HepG2 (cell line): Measurements from ENCODE around the gene P3H2. TPM values are rescaled to one million over a fixed set of nuclear protein-coding genes. Genes with fewer than 3 reads are reported as not detected.

Experiments used
- ATAC-seq: fragments of 200-7000 bp; cut with Tn5 transposase; 3 replicates; pipeline ENCODE4 v1.9.1; 2020; ENCODE audit warnings: mild to moderate bottlenecking, moderate library complexity
- BruUV-seq: library from RNA; stranded (reverse); fragments of 400-500 nt; replicated peaks from 2 replicates; lab custom pipeline; 2021; lab: Mats Ljungman, UMichigan
- CTCF ChIA-PET: fragments of 300-600 bp; formaldehyde crosslinking; extraction: SDS; loops from one replicate; lab custom pipeline; 2021; ENCODE audit warnings: low total read pairs, inconsistent platforms, low intra/inter-chr PET ratio; lab: Yijun Ruan, JAX
- POLR2A ChIA-PET: fragments of 350-600 bp; sonication (Branson Sonifier 250); formaldehyde crosslinking; loops from one replicate; lab custom pipeline; 2020; ENCODE audit warnings: antibody characterized with exemption, inconsistent platforms; lab: Yijun Ruan, JAX
- DNase-seq: peaks from one replicate; pipeline ENCODE4 v3.0.0-alpha.2; 2015; ENCODE audit warnings: low spot score
- FAIRE-seq: peaks from 3 replicates; lab custom pipeline; 2011; peaks lifted over from hg19 to GRCh38; lab: Jason Lieb, UNC
- H2AFZ ChIP-seq: one replicate; pipeline ENCODE4 v1.6.1; 2011; ENCODE audit warnings: low read length, inconsistent platforms
- H3K27ac ChIP-seq: fragments of 300-600 bp; 3 replicates; pipeline ENCODE4 v1.8.0; 2011; ENCODE audit warnings: mixed run types, mild to moderate bottlenecking, mixed read lengths, low read length, inconsistent platforms; ENCODE audit not compliant: insufficient read depth; ENCODE audit errors: extremely low read length
- H3K27me3 ChIP-seq, 2 experiments: fragments of 200-600 bp in 1 of 2; 2 replicates in 1 of 2; 3 replicates in 1 of 2; pipeline versions ENCODE4 v1.6.0 to v1.8.0; 2011; ENCODE audit warnings: low read length in 2 of 2, mild to moderate bottlenecking in 2 of 2, moderate library complexity in 2 of 2, inconsistent platforms in 1 of 2; ENCODE audit not compliant: insufficient read depth in 2 of 2, control insufficient read depth in 1 of 2
- H3K36me3 ChIP-seq, 2 experiments: fragments of 200-600 bp in 1 of 2; replicated peaks in 1 of 2; 2 replicates in 1 of 2; 3 replicates in 1 of 2; pipeline versions ENCODE4 v1.5.1 to v1.8.0; 2011; ENCODE audit warnings: low read length in 2 of 2, inconsistent platforms in 1 of 2; ENCODE audit not compliant: insufficient read depth in 2 of 2, control insufficient read depth in 1 of 2
- H3K4me1 ChIP-seq: 2 replicates; pipeline ENCODE4 v1.5.1; 2012; ENCODE audit warnings: low read length, inconsistent platforms; ENCODE audit not compliant: insufficient read depth
- H3K4me2 ChIP-seq: 2 replicates; pipeline ENCODE4 v1.6.0; 2011; ENCODE audit warnings: low read depth, low read length, inconsistent platforms
- H3K4me3 ChIP-seq, 3 experiments: fragments of 200-600 bp in 1 of 3; sonication (generic), shearing (Covaris generic) in 1 of 3; replicated peaks in 1 of 3; 2 replicates each; pipeline ENCODE4 v1.5.1; 2011 to 2016; ENCODE audit warnings: low read length in 3 of 3, inconsistent platforms in 2 of 3, low read depth in 2 of 3, mild to moderate bottlenecking in 2 of 3, control low read depth in 1 of 3, mixed read lengths in 1 of 3; ENCODE audit not compliant: insufficient read depth in 1 of 3
- H3K79me2 ChIP-seq: one replicate; pipeline ENCODE4 v1.6.1; 2011; ENCODE audit warnings: low read length, inconsistent platforms; ENCODE audit not compliant: insufficient read depth
- H3K9ac ChIP-seq: 2 replicates; pipeline ENCODE4 v1.6.0; 2011; ENCODE audit warnings: mild to moderate bottlenecking, low read depth, low read length, inconsistent platforms; ENCODE audit not compliant: insufficient read depth
- H3K9me3 ChIP-seq: 2 replicates; pipeline ENCODE4 v1.5.1; 2012; ENCODE audit warnings: mild to moderate bottlenecking, low read length
- H4K20me1 ChIP-seq: 2 replicates; pipeline ENCODE4 v1.6.0; 2011; ENCODE audit warnings: inconsistent platforms, mild to moderate bottlenecking, low read length, moderate library complexity; ENCODE audit not compliant: insufficient read depth
- ARID5B ChIP-seq: IDR thresholded peaks from 2 replicates; pipeline ENCODE4 v1.4.0; 2020; ENCODE audit warnings: mild to moderate bottlenecking, missing genetic modification reagents
- DMTF1 ChIP-seq: sonication (generic); formaldehyde crosslinking; IDR thresholded peaks from 2 replicates; pipeline ENCODE4 v1.4.0; 2020; ENCODE audit warnings: mild to moderate bottlenecking, missing genetic modification reagents
- ETV5 ChIP-seq: IDR thresholded peaks from 2 replicates; pipeline ENCODE4 v1.6.1; 2018; ENCODE audit warnings: missing biosample characterization, missing genetic modification reagents, inconsistent platforms, borderline replicate concordance
- FOXP1 ChIP-seq, 2 experiments: fragments of 450-650 bp in 1 of 2; IDR thresholded peaks; 2 replicates each; pipeline ENCODE4 v1.6.1; 2017 to 2018; ENCODE audit warnings: antibody characterized with exemption in 1 of 2
- RFXAP ChIP-seq: sonication (generic); formaldehyde crosslinking; IDR thresholded peaks from 2 replicates; pipeline ENCODE4 v1.4.0; 2020; ENCODE audit warnings: missing genetic modification reagents, borderline replicate concordance
- THAP9 ChIP-seq: sonication (generic); formaldehyde crosslinking; IDR thresholded peaks from 2 replicates; pipeline ENCODE4; 2020; ENCODE audit warnings: missing genetic modification reagents, mild to moderate bottlenecking, borderline replicate concordance
- ZBTB8A ChIP-seq: sonication (generic); formaldehyde crosslinking; IDR thresholded peaks from 2 replicates; pipeline ENCODE4 v1.4.0; 2020; ENCODE audit warnings: mild to moderate bottlenecking, low read depth, missing genetic modification reagents, borderline replicate concordance
- ZFP37 ChIP-seq: sonication (generic); formaldehyde crosslinking; IDR thresholded peaks from 2 replicates; pipeline ENCODE4 v1.4.0; 2020; ENCODE audit warnings: missing genetic modification reagents, borderline replicate concordance
- ZFX ChIP-seq: sonication (generic); formaldehyde crosslinking; IDR thresholded peaks from 2 replicates; pipeline ENCODE4 v1.4.0; 2020; ENCODE audit warnings: mild to moderate bottlenecking, low read depth, missing genetic modification reagents, moderate library complexity
- ZFYVE20 ChIP-seq: sonication (generic); formaldehyde crosslinking; IDR thresholded peaks from 2 replicates; pipeline ENCODE4 v1.8.0; 2023; ENCODE audit warnings: low read depth, mild to moderate bottlenecking, moderate library complexity, missing genetic modification reagents, borderline replicate concordance
- ZNF460 ChIP-seq: sonication (generic); formaldehyde crosslinking; IDR thresholded peaks from 2 replicates; pipeline ENCODE4 v1.5.1; 2020; ENCODE audit warnings: missing genetic modification reagents, mild to moderate bottlenecking, borderline replicate concordance
- ZNF557 ChIP-seq: sonication (generic); formaldehyde crosslinking; IDR thresholded peaks from 2 replicates; pipeline ENCODE4 v1.4.0; 2020; ENCODE audit warnings: missing genetic modification reagents
- WGBS: methylation state at CpG from one replicate; pipeline ENCODE4 v1.1.6; 2017; ENCODE audit warnings: low lambda C conversion rate; 5-methylcytosine and 5-hydroxymethylcytosine counted together
- in situ Hi-C: cut with HindIII; loops from 2 replicates; pipeline ENCODE4 v1.10.0; 2017; ENCODE audit warnings: low pct_unique_long_range_greater_than_20kb; ENCODE audit not compliant: extremely low pct_ligation_motif_present
- intact Hi-C: fragments of 100-400 bp; cut with micrococcal nuclease; formaldehyde crosslinking; loops from one replicate; pipeline ENCODE4 v1.10.0; 2022; ENCODE audit not compliant: unreplicated experiment
- polyA plus RNA-seq, 8 experiments: library from polyadenylated mRNA; depleted of rRNA in 3 of 8; stranded (reverse) in 7 of 8; unstranded in 1 of 8; fragments of >200 nt; fragmentation: Illumina TruSeq in 4 of 8; extraction: Trizol in 4 of 8; gene quantifications; 2 replicates each; pipeline versions ENCODE4 v1.2.1 to v1.2.3, GENCODE V29; 2011 to 2016; ENCODE audit warnings: low read depth in 4 of 8, missing spikeins in 1 of 8, mixed read lengths in 1 of 8; ENCODE audit not compliant: insufficient read depth in 1 of 8
- total RNA-seq, 5 experiments: library from RNA; depleted of rRNA; stranded (reverse); fragments of >200 nt; fragmentation: Illumina TruSeq; extraction: Trizol; gene quantifications; 2 replicates each; pipeline ENCODE4 v1.2.3, GENCODE V29; 2016; ENCODE audit warnings: low read depth in 1 of 5

P3H2 gene
- total and polyA plus RNA-seq, 2 of the 13 experiments (the other 11 are each of a cell fraction or from before 2014, with no cell fraction given), result not detected

GRCh38 chr3:190042558-190042957 is 78.1 kb downstream of the P3H2 start:
- ChIA-PET POLR2A (no interaction called here), CTCF (no interaction called here)
- WGBS, result 24% methylated on average over 2 of the region's 2 CpGs
- FAIRE-seq (no peak), DNase-seq (no peak), ATAC-seq (no peak)
- Histone ChIP-seq H3K9me3 (no peaks in the 10 kb centered on the region), H3K79me2 (no peaks in the 10 kb centered on the region), H3K9ac (no peak overlapping the region), H4K20me1 (no peaks in the 10 kb centered on the region), H2AFZ (no peak overlapping the region), H3K27ac (no peak overlapping the region), H3K4me1 (no peaks in the 10 kb centered on the region), H3K27me3 (no peaks in the 10 kb centered on the region), H3K4me2 (no peak overlapping the region), H3K36me3 (no peaks in the 10 kb centered on the region), H3K4me3 (no peak overlapping the region)
- BruUV-seq, result no TSS peak
- intact Hi-C loops, result no loop called here
- in situ Hi-C loops, result no loop called here
- TF ChIP-seq ZFX, result no peak
- TF ChIP-seq FOXP1 (IDR thresholded peaks at IDR 0.05), result no peak
- TF ChIP-seq FOXP1 (CRISPR knock-in tag; IDR thresholded peaks at IDR 0.05), result no peak
- no peak for TF ChIP-seq ZNF460
- no peak for TF ChIP-seq ZFYVE20 (CRISPR knock-in tag)
- no peak for TF ChIP-seq THAP9 (CRISPR knock-in tag)
- no peak for TF ChIP-seq ZBTB8A (CRISPR knock-in tag)
- no peak for TF ChIP-seq ARID5B (CRISPR knock-in tag)
- no peak for TF ChIP-seq DMTF1 (CRISPR knock-in tag)
- TF ChIP-seq ZNF557, result no peak
- TF ChIP-seq ETV5 (CRISPR knock-in tag), result no peak
- no peak for TF ChIP-seq ZFP37
- TF ChIP-seq RFXAP (CRISPR knock-in tag), result no peak
